MV-4-11 (cell line): ENCODE results near the gene GAS2.

Experiments
- DNase-seq: peaks from one replicate; lab custom pipeline; 2025; lab: John Stamatoyannopoulos, UW

GAS2 gene

GRCh38 chr11:22728600-22729389 is 62.4 kb downstream of the GAS2 start:
- DNase-seq: no peak

- peak; percentile 10 for DNase-seq
These were observed 63.9 kb downstream of the GAS2 start for GRCh38 chr11:22730319-22730718.

- no peak for DNase-seq
These were observed 66.2 kb downstream of the GAS2 start for GRCh38 chr11:22732588-22732987.

GRCh38 chr11:22733475-22734248 is 67.3 kb downstream of the GAS2 start:
- no peak for DNase-seq

- peak; percentile 71 for DNase-seq
These were observed 68.4 kb downstream of the GAS2 start for GRCh38 chr11:22734628-22735345.

- no peak for DNase-seq
These were observed 75.8 kb downstream of the GAS2 start for GRCh38 chr11:22742157-22742613.

GRCh38 chr11:22749536-22749935 is 83.1 kb downstream of the GAS2 start:
- DNase-seq: no peak

GRCh38 chr11:22752908-22753310 is 86.5 kb downstream of the GAS2 start:
- DNase-seq: no peak

- DNase-seq: no peak
These were observed 87.0 kb downstream of the GAS2 start for GRCh38 chr11:22753416-22753815.

- DNase-seq: no peak
These were observed 94.7 kb downstream of the GAS2 start for GRCh38 chr11:22761066-22761465.

- no peak for DNase-seq
These were observed 96.8 kb downstream of the GAS2 start for GRCh38 chr11:22763166-22763565.

GRCh38 chr11:22764735-22765134 is 98.3 kb downstream of the GAS2 start:
- no peak for DNase-seq

- DNase-seq: no peak
These were observed 101.9 kb downstream of the GAS2 start for GRCh38 chr11:22768281-22768680.

- no peak for DNase-seq
These were observed 102.7 kb downstream of the GAS2 start for GRCh38 chr11:22769081-22769480.

- DNase-seq: no peak
These were observed 108.3 kb downstream of the GAS2 start for GRCh38 chr11:22774716-22775115.

- DNase-seq: no peak
These were observed 108.8 kb downstream of the GAS2 start for GRCh38 chr11:22775248-22775647.

GRCh38 chr11:22778642-22779041 is 112.2 kb downstream of the GAS2 start:
- no peak for DNase-seq

- no peak for DNase-seq
These were observed 113.4 kb downstream of the GAS2 start for GRCh38 chr11:22779850-22780249.

GRCh38 chr11:22780952-22781593 is 114.7 kb downstream of the GAS2 start:
- DNase-seq: no peak

GRCh38 chr11:22785251-22785650 is 118.8 kb downstream of the GAS2 start:
- no peak for DNase-seq

GRCh38 chr11:22786475-22786874 is 120.1 kb downstream of the GAS2 start:
- DNase-seq: no peak

GRCh38 chr11:22787055-22787454 is 120.6 kb downstream of the GAS2 start:
- DNase-seq: no peak
